Thyroid gland (tissue), 4 donors: Measurements from ENCODE around the gene BCL11B.

Experiments
- CTCF ChIP-seq, 6 experiments: fragments of 200-600 bp in 3 of 6; fragments of 450-650 bp in 3 of 6; sonication (generic) in 3 of 6; IDR thresholded peaks; one replicate each; pipeline ENCODE4 v1.5.1; 2016 to 2019; ENCODE audit warnings: antibody characterized with exemption in 6 of 6, mild to moderate bottlenecking in 2 of 6, inconsistent platforms in 1 of 6, moderate library complexity in 1 of 6
- POLR2A ChIP-seq, 2 donors: fragments of 450-650 bp; IDR thresholded peaks; one replicate each; pipeline ENCODE4 v1.6.1; 2017; ENCODE audit warnings: antibody characterized with exemption in 2 of 2, mild to moderate bottlenecking in 2 of 2, moderate library complexity in 1 of 2

DNA sequence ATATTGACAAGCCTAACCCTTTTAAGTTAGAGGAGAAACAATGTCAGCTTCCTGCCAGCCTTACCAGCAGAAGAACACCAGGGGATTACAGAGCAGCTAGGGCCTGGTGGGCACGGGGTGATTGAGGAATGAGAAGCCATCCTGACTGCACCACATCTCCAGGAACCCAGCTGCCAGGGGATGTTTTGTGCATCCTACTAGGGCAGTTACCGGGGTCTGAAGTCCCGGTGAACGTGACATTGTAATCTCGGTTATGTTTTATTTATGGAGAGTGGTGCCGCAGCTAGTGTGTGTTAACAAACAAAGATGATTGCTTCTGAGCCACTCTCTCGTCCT is 115.9 kb downstream of the BCL11B start:
- TF ChIP-seq CTCF (IDR thresholded peaks at IDR 0.05): no peak
- TF ChIP-seq POLR2A (IDR thresholded peaks at IDR 0.05): no peak
